Raji (cell line): ENCODE results near the gene APOB.

Experiments used
- POLR2A ChIP-seq: IDR thresholded peaks from 2 replicates; pipeline ENCODE4 v1.6.1; 2011; ENCODE audit warnings: low read depth, low read length, control low read depth; ENCODE audit not compliant: insufficient read depth

APOB gene

DNA sequence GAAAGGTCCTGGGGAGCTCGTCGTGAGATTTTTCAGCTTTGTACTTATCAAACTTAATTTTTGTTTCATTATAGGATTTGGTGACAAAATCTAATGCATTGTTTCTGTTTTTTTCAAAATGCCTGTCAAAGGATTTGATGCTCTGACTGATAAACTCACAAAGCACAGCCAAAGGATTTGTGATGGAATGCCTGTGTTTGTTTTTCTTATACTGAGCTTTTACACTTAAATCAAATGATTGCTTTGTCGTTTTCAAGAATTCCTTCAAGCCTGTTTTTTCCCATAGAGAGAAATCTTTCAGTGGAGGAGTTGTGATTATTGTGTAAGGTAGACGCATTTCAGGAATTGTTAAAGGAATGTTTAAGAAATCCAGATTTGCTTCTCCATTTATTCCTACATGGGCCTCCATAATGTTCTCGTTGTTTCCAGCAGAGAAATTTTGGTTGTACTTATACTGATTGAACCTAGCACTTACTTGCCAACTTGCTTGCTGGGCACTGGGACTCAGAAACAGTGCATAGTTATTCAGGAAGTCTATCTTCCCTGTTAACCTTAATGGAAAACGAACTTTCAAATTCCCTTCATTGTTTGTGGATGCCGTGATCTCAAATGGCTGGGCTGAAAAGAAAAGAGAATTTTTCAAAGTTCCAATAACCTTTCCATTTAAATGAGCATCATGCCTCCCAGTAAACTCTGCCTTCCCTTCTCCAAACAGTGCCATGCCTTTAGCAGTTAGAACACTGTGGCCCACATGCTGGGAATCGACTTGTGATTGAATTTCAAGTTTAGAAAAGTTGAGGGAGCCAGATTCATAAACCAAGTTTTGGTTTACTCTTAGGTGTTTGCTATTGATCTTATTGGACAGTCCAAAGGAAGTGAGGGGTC, 36.5 kb downstream of the APOB start:
- TF ChIP-seq POLR2A, result no peak

DNA sequence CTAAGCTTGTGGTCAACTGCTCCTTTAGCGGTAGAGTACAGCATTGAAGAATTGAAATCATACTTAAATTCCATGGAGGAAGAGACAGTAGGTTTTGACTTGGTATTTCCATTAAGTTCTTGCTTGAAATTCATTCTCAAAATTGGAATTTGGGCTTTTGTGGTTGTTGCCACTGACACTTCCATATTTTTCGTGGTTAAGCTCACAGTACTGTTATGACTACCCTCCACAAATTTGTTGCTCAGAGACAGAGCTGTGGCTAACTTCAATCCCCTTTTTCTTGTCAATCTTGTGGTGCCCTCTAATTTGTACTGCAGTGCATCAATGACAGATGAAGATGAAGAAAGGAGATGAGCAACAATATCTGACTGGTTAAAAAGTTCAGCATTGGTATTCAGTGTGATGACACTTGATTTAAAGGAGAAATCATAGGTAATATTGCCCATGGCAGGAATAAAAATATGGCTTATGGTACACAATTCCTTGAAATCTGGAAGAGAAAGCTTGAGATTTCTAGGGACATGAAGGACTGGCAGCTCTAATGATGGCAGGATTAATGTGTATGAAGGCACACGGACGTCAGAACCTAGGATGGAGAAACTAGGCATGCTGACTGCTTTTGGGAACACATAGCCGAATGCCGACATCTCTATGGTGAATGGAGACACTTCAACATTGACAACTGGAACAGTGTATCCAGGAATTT, 37.3 kb downstream of the APOB start:
- no peak for TF ChIP-seq POLR2A

DNA sequence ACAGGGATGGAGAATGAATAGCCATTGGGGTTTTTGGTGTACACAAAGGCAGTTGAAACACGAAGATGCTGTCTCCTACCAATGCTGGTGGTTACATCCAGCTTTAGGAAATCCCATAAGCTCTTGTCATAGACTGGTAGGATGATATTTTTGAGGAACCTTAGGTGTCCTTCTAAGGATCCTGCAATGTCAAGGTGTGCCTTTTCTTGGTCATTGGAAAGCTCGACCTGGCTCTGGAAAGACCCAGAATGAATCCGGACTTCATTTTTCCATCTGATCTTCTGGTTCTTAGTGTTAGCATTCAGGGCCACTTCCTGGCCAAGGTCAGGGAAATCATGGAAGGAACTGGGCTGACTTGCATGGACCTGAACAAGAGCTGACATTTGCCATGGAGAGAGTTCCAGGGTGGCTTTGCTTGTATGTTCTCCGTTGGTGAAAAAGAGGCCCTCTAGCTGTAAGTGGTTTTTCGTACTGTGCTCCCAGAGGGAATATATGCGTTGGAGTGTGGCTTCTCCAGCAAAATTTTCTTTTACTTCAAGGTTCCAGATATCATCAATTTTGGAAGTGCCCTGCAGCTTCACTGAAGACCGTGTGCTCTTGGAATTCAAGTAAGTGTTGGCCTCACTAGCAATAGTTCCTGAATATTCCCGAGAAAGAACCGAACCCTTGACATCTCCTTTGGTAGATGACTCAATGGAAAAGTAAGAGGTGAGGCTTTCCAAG, 38.0 kb downstream of the APOB start:
- TF ChIP-seq POLR2A, result no peak

GRCh38 chr2:21005111-21005699, 38.7 kb downstream of the APOB start:
- TF ChIP-seq POLR2A, result no peak

DNA sequence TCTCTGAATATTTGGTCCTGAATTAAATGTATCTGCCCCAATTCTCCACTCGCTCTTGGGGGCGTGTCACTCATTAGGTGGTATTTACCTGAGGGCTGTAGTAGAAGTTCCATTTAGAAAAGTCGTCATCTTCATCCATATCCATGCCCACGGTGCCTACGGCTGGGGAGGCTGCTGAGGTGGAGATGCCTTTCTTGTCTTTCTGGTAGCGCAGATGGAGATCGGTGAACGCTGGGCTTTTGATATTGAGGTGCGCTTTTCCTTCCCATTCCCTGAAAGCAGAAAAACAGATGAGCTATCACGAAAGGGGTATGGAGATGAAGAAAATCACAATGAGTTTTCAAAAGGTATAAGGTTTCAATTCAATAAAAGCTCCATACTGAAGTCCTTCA, 39.7 kb downstream of the APOB start:
- TF ChIP-seq POLR2A, result no peak

DNA sequence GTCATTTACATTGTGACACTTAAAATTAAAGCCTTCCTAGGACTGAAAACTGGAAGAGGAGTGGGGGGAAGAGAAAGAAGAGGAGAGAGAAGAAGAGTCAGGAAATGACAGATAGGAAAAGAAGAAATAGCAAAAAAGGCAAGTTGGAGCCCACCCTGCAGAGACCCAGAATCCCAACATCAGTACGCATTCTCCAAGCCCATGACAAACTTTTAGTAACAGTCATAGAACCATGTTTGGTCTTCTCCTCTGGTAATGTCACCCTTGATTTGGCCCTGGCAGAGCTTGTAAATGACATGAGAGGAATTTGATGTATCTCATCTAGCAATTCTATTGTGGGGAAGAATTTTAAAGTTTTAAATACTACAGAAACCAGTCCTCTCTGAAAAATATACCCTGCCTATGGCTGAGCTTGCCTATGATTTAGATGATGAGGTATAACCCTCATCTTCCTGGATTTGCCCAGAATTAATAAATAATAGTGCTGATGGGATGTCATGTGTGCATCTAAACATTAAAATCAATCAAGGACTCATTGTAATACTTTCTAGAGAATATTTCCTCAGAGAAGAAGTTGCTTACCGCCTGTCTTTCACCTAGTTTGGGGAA, 40.2 kb downstream of the APOB start:
- no peak for TF ChIP-seq POLR2A

DNA sequence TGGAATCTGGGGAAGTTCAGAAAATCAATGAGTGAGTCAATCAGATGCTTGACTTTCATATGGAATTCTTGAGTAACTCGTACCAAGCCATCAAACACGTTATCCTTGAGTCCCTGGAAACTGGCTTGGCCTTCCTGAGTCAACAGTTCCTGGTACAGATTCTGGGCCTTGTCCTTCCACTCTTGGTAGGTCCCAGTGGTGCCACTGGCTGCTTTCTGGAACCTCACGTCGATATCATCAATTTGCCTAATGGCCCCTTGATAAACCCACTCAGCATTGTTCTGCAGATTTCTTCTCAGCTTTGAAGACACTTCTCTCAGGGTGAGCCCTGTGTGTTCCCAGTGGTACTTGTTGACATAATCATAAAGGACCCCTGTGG, 41.1 kb downstream of the APOB start:
- no peak for TF ChIP-seq POLR2A

DNA sequence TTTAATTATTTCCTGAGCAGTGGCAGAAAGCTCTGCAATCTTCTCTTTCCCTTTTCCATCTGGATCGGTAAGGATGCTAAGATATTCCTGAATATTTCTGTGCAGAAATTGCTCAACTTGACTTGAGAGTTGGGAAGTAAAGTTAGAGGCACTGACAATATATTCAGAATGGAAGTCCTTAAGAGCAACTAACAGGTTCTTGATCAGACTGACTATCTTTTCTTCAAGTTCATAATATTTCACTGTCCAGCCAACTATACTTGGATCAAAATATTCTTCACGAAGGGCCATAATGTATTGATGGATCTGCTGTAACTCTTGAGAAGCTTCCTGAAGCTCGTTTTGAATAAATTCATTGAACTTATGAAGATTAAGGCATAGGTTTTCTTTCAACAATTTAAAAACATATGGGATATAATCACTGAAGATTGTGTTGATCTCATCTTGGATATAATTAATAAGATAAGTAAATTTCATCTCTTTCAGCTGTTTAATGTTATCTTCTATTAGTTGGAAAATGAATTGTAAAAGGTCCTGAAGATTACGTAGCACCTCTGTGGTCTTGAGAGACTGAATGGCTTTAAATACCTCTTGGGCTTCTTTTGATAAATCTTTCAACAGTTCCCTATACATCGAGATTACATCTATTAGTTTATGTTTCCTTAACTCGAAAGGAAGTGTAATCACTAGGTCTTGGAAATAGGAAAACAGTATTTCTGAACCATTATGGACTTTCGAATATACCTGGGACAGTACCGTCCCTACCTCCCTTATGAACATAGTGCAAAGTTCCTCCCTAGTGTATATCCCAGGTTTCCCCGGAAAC, 41.7 kb downstream of the APOB start:
- no peak for TF ChIP-seq POLR2A

DNA sequence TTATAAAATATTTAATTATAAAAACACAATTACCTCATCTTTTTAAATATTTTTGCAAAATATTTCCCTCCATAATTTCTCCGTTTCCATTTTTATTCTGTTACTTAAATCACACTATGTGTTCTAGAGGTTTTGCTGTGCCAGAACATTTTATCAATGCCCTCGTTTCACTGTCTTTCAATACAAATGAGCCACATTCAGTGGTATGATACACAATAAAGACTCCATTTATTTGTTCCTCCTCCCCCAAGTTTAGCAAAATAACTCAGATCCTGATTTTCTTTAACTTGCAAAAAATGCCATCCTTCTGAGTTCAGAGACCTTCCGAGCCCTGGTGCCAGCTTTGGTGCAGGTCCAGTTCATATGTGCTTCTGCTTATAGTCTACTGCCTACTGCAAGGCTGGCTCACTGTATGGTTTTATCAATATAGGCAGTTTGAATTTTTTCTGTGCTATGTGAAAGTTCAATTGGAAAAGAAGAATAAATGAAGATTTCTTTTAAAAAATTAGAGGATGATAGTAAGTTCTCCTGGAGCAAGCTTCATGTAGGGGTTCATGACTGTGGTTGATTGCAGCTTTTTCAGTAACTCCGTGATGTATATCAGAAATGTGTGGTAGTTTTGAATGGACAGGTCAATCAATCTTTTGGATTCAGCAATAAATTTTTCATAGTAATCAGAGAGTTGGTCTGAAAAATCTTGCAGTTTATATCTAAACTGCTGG, 42.5 kb downstream of the APOB start:
- no peak for TF ChIP-seq POLR2A

- TF ChIP-seq POLR2A, result no peak
These were observed 43.8 kb downstream of the APOB start for GRCh38 chr2:20999906-21000645.

GRCh38 chr2:20998972-20999905, 44.6 kb downstream of the APOB start:
- no peak for TF ChIP-seq POLR2A

- TF ChIP-seq POLR2A, result no peak
These were observed 45.7 kb downstream of the APOB start for GRCh38 chr2:20997953-20998722.
